Fibroblast of pulmonary artery (primary cell): ENCODE data around the gene EPS8L3.

ENCODE experiments used
- DNase-seq: peaks from one replicate; pipeline ENCODE4 v3.0.0-alpha.2; 2010; ENCODE audit warnings: low read depth
- H3K4me3 ChIP-seq: replicated peaks from 2 replicates; pipeline ENCODE4 v1.5.1; 2011; ENCODE audit warnings: low read depth, mild to moderate bottlenecking, control low read depth, low read length, moderate library complexity
- CTCF ChIP-seq: IDR thresholded peaks from 2 replicates; pipeline ENCODE4 v1.5.1; 2011; ENCODE audit warnings: mild to moderate bottlenecking, control low read depth, low read length, inconsistent platforms; ENCODE audit errors: missing control alignments

EPS8L3 gene

GRCh38 chr1:109789551-109790180 lies 25.9 kb upstream of the EPS8L3 start:
- TF ChIP-seq CTCF = no peak
- no peak for DNase-seq
- H3K4me3 ChIP-seq = no peak overlapping the region

- no peak for DNase-seq
- peak; percentile 50 for TF ChIP-seq CTCF
These were observed 25.2 kb upstream of the EPS8L3 start for GRCh38 chr1:109788695-109789521.

DNA sequence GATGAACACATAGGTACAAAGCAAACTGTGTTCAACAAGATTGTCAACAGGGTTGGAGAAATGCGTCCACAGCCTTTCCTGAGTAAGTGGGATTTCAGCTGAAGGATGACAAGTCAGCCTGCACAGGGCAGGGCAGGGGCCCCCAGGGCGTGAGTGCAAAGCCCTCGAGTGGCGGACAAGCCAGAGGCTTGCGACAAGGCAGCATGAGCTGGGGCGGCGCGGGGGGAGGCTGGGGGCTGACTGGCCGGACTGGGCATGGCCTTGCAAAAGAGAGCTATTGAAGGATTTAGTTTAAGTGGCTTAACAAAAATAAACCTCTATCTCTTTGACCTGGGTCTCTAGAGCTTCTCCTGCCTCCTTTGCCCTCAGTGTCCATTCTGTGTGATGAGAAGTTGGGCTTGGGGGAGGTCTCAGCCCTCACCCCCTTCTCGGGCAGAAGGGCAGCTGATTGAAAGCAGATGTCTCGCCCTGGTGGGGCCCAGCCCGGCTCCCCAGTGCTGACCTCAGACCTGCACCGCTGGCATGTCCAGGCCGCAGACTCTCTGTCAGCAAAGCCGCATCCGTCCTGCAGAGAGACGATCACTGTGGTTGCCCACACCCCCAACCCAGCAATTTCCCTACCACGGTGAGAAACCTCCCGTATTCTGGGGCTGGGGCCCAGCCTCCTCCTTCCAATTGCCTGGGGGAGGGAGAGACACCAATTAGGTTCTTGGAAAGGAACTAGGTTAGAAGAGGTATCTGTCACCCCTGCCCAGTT lies 24.3 kb upstream of the EPS8L3 start:
- TF ChIP-seq CTCF = no peak
- DNase-seq = no peak
- no peak overlapping the region for H3K4me3 ChIP-seq

More at GRCh38 chr1:109788695-109789521, 25.2 kb upstream of the EPS8L3 start:
- no peak overlapping the region for H3K4me3 ChIP-seq

GRCh38 chr1:109787211-109787844 lies 23.6 kb upstream of the EPS8L3 start:
- H3K4me3 ChIP-seq = no peak overlapping the region
- TF ChIP-seq CTCF = no peak
- DNase-seq = no peak

- no peak for TF ChIP-seq CTCF
- peak; percentile 38 for DNase-seq
- no peak overlapping the region for H3K4me3 ChIP-seq
These were observed 22.9 kb upstream of the EPS8L3 start for GRCh38 chr1:109786531-109787021.

GRCh38 chr1:109786112-109786480 lies 22.4 kb upstream of the EPS8L3 start:
- no peak overlapping the region for H3K4me3 ChIP-seq
- TF ChIP-seq CTCF = no peak
- DNase-seq = no peak
